Mesendoderm (in vitro differentiated cells): Measurements from ENCODE around the gene GOLGA2. TPM values are rescaled to one million over a fixed set of nuclear protein-coding genes. Genes with fewer than 3 reads are reported as not detected.
A peak's percentile ranks its signal among the peaks of the same experiment; 100 is the strongest.

ENCODE experiments used
- DNase-seq: peaks from one replicate; pipeline ENCODE4 v3.0.0; 2013
- H2AK5ac ChIP-seq: 2 replicates; pipeline ENCODE4 v1.6.1; 2013; ENCODE audit warnings: low read length, inconsistent platforms
- H2BK120ac ChIP-seq: 2 replicates; pipeline ENCODE4 v1.6.1; 2013; ENCODE audit warnings: low read depth, mild to moderate bottlenecking, low read length, moderate library complexity, mixed read lengths
- H2BK15ac ChIP-seq: replicated peaks from 2 replicates; pipeline ENCODE4 v1.6.1; 2013; ENCODE audit warnings: low read depth, mild to moderate bottlenecking, moderate library complexity
- H2BK5ac ChIP-seq: 2 replicates; pipeline ENCODE4 v1.6.1; 2013; ENCODE audit warnings: low read length, inconsistent platforms
- H3K18ac ChIP-seq: 2 replicates; pipeline ENCODE4 v1.6.1; 2013; ENCODE audit warnings: mild to moderate bottlenecking, low read length, mixed read lengths
- H3K23ac ChIP-seq: one replicate; pipeline ENCODE4 v1.6.1; 2013; ENCODE audit warnings: low read length
- H3K27ac ChIP-seq: 2 replicates; pipeline ENCODE4 v1.5.1; 2013; ENCODE audit warnings: low read depth, mild to moderate bottlenecking, inconsistent platforms, low read length, moderate library complexity
- H3K27me3 ChIP-seq: 2 replicates; pipeline ENCODE4 v1.6.1; 2013; ENCODE audit warnings: low read length, control low read depth, mild to moderate bottlenecking, inconsistent platforms; ENCODE audit not compliant: insufficient read depth, poor library complexity
- H3K36me3 ChIP-seq: 2 replicates; pipeline ENCODE4 v1.6.1; 2013; ENCODE audit warnings: low read length, inconsistent platforms; ENCODE audit not compliant: control insufficient read depth, insufficient read depth
- H3K4ac ChIP-seq: one replicate; pipeline ENCODE4 v1.6.1; 2013; ENCODE audit warnings: low read depth, mild to moderate bottlenecking, low read length, moderate library complexity
- H3K4me1 ChIP-seq: 2 replicates; pipeline ENCODE4 v1.6.1; 2013; ENCODE audit warnings: low read depth, low read length, inconsistent platforms; ENCODE audit not compliant: control insufficient read depth
- H3K4me2 ChIP-seq: 2 replicates; pipeline ENCODE4 v1.6.1; 2013; ENCODE audit warnings: low read length
- H3K4me3 ChIP-seq: 2 replicates; pipeline ENCODE4 v1.5.1; 2013; ENCODE audit warnings: mild to moderate bottlenecking, low read length
- H3K56ac ChIP-seq: one replicate; pipeline ENCODE4 v1.6.1; 2013; ENCODE audit warnings: low read length
- H3K79me1 ChIP-seq: 2 replicates; pipeline ENCODE4 v1.6.1; 2013; ENCODE audit warnings: low read length, inconsistent platforms
- H3K79me2 ChIP-seq: 2 replicates; pipeline ENCODE4 v1.6.1; 2013; ENCODE audit warnings: mild to moderate bottlenecking, low read length; ENCODE audit not compliant: control insufficient read depth, insufficient read depth
- H3K9ac ChIP-seq: 2 replicates; pipeline ENCODE4 v1.6.1; 2013; ENCODE audit warnings: low read length, inconsistent platforms
- H4K5ac ChIP-seq: one replicate; pipeline ENCODE4 v1.6.1; 2013; ENCODE audit warnings: low read length
- H4K8ac ChIP-seq: one replicate; pipeline ENCODE4 v1.6.1; 2013; ENCODE audit warnings: low read depth, mild to moderate bottlenecking, control low read depth, low read length, moderate library complexity
- WGBS: extraction: QIAGEN DNeasy Blood & Tissue Kit; methylation state at CpG from one replicate; pipeline ENCODE4 v1.1.7; 2013; ENCODE audit warnings: low lambda C conversion rate, missing lambda C conversion rate; ENCODE audit not compliant: insufficient coverage; ENCODE audit errors: extremely low coverage; 5-methylcytosine and 5-hydroxymethylcytosine counted together
- small RNA-seq: library from polyadenylated mRNA; stranded (forward); fragments of <200 nt; extraction: miRNeasy Mini kit (QIAGEN cat#:217004); gene quantifications from one replicate; pipeline ENCODE3, GENCODE V24; 2013; ENCODE audit not compliant: insufficient read depth

The GOLGA2 gene

GRCh38 chr9:128206484-128206883 is 69.3 kb downstream of the GOLGA2 start:
- no peak overlapping the region for H2AK5ac ChIP-seq
- no peak overlapping the region for H4K8ac ChIP-seq
- no peak overlapping the region for H3K23ac ChIP-seq
- H3K9ac ChIP-seq, result no peak overlapping the region
- DNase-seq, result no peak
- H3K79me2 ChIP-seq, result no peaks in the 10 kb centered on the region
- WGBS, result no CpG with 5 or more reads among the region's 3 CpGs
- H3K18ac ChIP-seq, result no peak overlapping the region
- no peaks in the 10 kb centered on the region for H3K36me3 ChIP-seq
- H2BK5ac ChIP-seq, result no peak overlapping the region
- no peak overlapping the region for H3K56ac ChIP-seq
- H3K79me1 ChIP-seq, result no peaks in the 10 kb centered on the region
- peaks cover 3% of the 10 kb centered on the region for H3K4me1 ChIP-seq
- no peaks in the 10 kb centered on the region for H3K27me3 ChIP-seq
- H3K27ac ChIP-seq, result no peak overlapping the region
- H3K4me3 ChIP-seq, result no peak overlapping the region
- no peak overlapping the region for H2BK15ac ChIP-seq
- H4K5ac ChIP-seq, result no peak overlapping the region
- no peak overlapping the region for H3K4ac ChIP-seq
- H3K4me2 ChIP-seq, result no peak overlapping the region
- no peak overlapping the region for H2BK120ac ChIP-seq

Small RNA genes lying within 50 kb of the gene (small RNA-seq; reads per million reads assigned to genes)
- gene MIR199B (178 reads per million, percentile 97 among the genes with 10 or more reads in this experiment), gene MIR3154 (not detected)
